ENCODE measurements around the gene CAPN5. TPM values are rescaled to one million over a fixed set of nuclear protein-coding genes. Genes with fewer than 3 reads are reported as not detected.
A peak's percentile ranks its signal among the peaks of the same experiment; 100 is the strongest.

The CAPN5 gene
- total RNA-seq, 4 donors from 2014 or later = 4.0 to 11.3 (median 6.0) TPM

- no peak overlapping the region for H3K4me3 ChIP-seq
- H3K9me3 ChIP-seq = no peaks in the 10 kb centered on the region
- peaks cover 0 to 9% (median 3%) of the 10 kb centered on the region in 4 donors for H3K36me3 ChIP-seq
- H3K27ac ChIP-seq (replicated peaks in 1 of 4) = no peak overlapping the region
- 92% methylated on average over 3 of the region's 3 CpGs for WGBS
- DNase-seq (ENCODE audit: extremely low spot score) = no peak
- intact Hi-C loops (cut with DNase I) = no loop called here
- TF ChIP-seq POLR2AphosphoS5 (IDR thresholded peaks at IDR 0.05) (no peak), CTCF (IDR thresholded peaks at IDR 0.05) (no peak), EP300 (IDR thresholded peaks at IDR 0.05) (no peak), POLR2A (IDR thresholded peaks at IDR 0.05; ENCODE audit: low read depth) (no peak)
- H3K4me1 ChIP-seq = no peaks in the 10 kb centered on the region
- peaks cover 0 to 22% (median 6%) of the 10 kb centered on the region in 4 donors for H3K27me3 ChIP-seq
Observed at GRCh38 chr11:77026221-77026620, 40.5 kb upstream of the CAPN5 start.

- intact Hi-C loops (cut with DNase I) = no loop called here
- Histone ChIP-seq H3K4me1 (no peaks in the 10 kb centered on the region), H3K9me3 (no peaks in the 10 kb centered on the region), H3K36me3 (peaks cover 0 to 8% (median 2%) of the 10 kb centered on the region in 4 donors), H3K27me3 (peaks cover 0 to 27% (median 8%) of the 10 kb centered on the region in 4 donors), H3K4me3 (no peak overlapping the region), H3K27ac (replicated peaks in 1 of 4) (no peak overlapping the region)
- whole genome bisulfite sequencing = 82% methylated on average over 2 of the region's 2 CpGs
- peak; percentile 34 for DNase-seq (ENCODE audit: extremely low spot score)
- no peak for TF ChIP-seq EP300 (IDR thresholded peaks at IDR 0.05)
- no peak for TF ChIP-seq POLR2A (IDR thresholded peaks at IDR 0.05; ENCODE audit: low read depth)
- no peak for TF ChIP-seq POLR2AphosphoS5 (IDR thresholded peaks at IDR 0.05)
- no peak for TF ChIP-seq CTCF (IDR thresholded peaks at IDR 0.05)
Observed at GRCh38 chr11:77026743-77027142, 40.0 kb upstream of the CAPN5 start.

- WGBS = 90% methylated on average over 1 of the region's 1 CpG
- intact Hi-C loops (cut with DNase I) = no loop called here
Observed at GRCh38 chr11:77027275-77027674, 39.5 kb upstream of the CAPN5 start.

GRCh38 chr11:77029829-77030228 is 36.9 kb upstream of the CAPN5 start:
- Histone ChIP-seq H3K27me3 (peaks cover 0 to 30% (median 8%) of the 10 kb centered on the region in 4 donors), H3K4me1 (no peaks in the 10 kb centered on the region), H3K9me3 (no peaks in the 10 kb centered on the region), H3K27ac (replicated peaks in 1 of 4) (no peak overlapping the region), H3K36me3 (no peaks in the 10 kb centered on the region), H3K4me3 (no peak overlapping the region)
- intact Hi-C loops (cut with DNase I) = no loop called here
- peak; percentile 86 for DNase-seq (ENCODE audit: extremely low spot score)
- WGBS = 83% methylated on average over 7 of the region's 7 CpGs
- TF ChIP-seq CTCF (IDR thresholded peaks at IDR 0.05) (no peak), EP300 (IDR thresholded peaks at IDR 0.05) (no peak), POLR2AphosphoS5 (IDR thresholded peaks at IDR 0.05) (no peak), POLR2A (IDR thresholded peaks at IDR 0.05; ENCODE audit: low read depth) (no peak)

More at GRCh38 chr11:77027275-77027674, 39.5 kb upstream of the CAPN5 start:
- H3K4me1 ChIP-seq = no peaks in the 10 kb centered on the region
- no peak overlapping the region for H3K4me3 ChIP-seq
- H3K27me3 ChIP-seq = peaks cover 0 to 30% (median 8%) of the 10 kb centered on the region in 4 donors
- TF ChIP-seq POLR2AphosphoS5 (IDR thresholded peaks at IDR 0.05) = no peak
- no peak for TF ChIP-seq POLR2A (IDR thresholded peaks at IDR 0.05; ENCODE audit: low read depth)
- TF ChIP-seq CTCF (IDR thresholded peaks at IDR 0.05) = no peak
- TF ChIP-seq EP300 (IDR thresholded peaks at IDR 0.05) = no peak
- H3K27ac ChIP-seq (replicated peaks in 1 of 4) = no peak overlapping the region
- H3K36me3 ChIP-seq = peaks cover 0 to 3% (median 1%) of the 10 kb centered on the region in 4 donors
- DNase-seq (ENCODE audit: extremely low spot score) = peak; percentile 26
- H3K9me3 ChIP-seq = no peaks in the 10 kb centered on the region

GRCh38 chr11:77030834-77031414 is 35.8 kb upstream of the CAPN5 start:
- intact Hi-C loops (cut with DNase I) = no loop called here
- no peaks in the 10 kb centered on the region for H3K36me3 ChIP-seq
- TF ChIP-seq POLR2AphosphoS5 (IDR thresholded peaks at IDR 0.05) (no peak), POLR2A (IDR thresholded peaks at IDR 0.05; ENCODE audit: low read depth) (no peak), CTCF (IDR thresholded peaks at IDR 0.05) (no peak), EP300 (IDR thresholded peaks at IDR 0.05) (no peak)
- no peaks in the 10 kb centered on the region for H3K4me1 ChIP-seq
- peaks cover 0 to 30% (median 8%) of the 10 kb centered on the region in 4 donors for H3K27me3 ChIP-seq
- H3K27ac ChIP-seq (replicated peaks in 1 of 4) = no peak overlapping the region
- H3K4me3 ChIP-seq = no peak overlapping the region
- H3K9me3 ChIP-seq = no peaks in the 10 kb centered on the region
- peak; percentile 50 for DNase-seq (ENCODE audit: extremely low spot score)
- 72% methylated on average over 12 of the region's 12 CpGs for WGBS
